Measurements from ENCODE around the gene PEX10. TPM values are rescaled to one million over a fixed set of nuclear protein-coding genes. Genes with fewer than 3 reads are reported as not detected.

Gene PEX10
- total and polyA plus RNA-seq, 2 of the 8 experiments (the other 6 are each of a cell fraction or from before 2014, with no cell fraction given) = 24.3 to 26.9 TPM

- TF ChIP-seq EP300 (IDR thresholded peaks at IDR 0.05; ENCODE audit: borderline replicate concordance in 1 of 2, low read depth in 2 of 2, low read length in 2 of 2) = no peak
- TF ChIP-seq JUN (IDR thresholded peaks at IDR 0.05; ENCODE audit: low read depth, low read length) = no peak
- no peak for TF ChIP-seq ASH2L (IDR thresholded peaks at IDR 0.05; ENCODE audit: low read length)
- no peak for TF ChIP-seq TCF12 (IDR thresholded peaks at IDR 0.05; ENCODE audit: low read depth, low read length)
- TF ChIP-seq NANOG (IDR thresholded peaks at IDR 0.05; ENCODE audit: insufficient read depth, low read depth, low read length, poor library complexity, severe bottlenecking) = no peak
- no peak for TF ChIP-seq YY1 (IDR thresholded peaks at IDR 0.05; ENCODE audit: low read depth, low read length)
- no peak for TF ChIP-seq CREB1 (IDR thresholded peaks at IDR 0.05)
- TF ChIP-seq CHD7 (IDR thresholded peaks at IDR 0.05; ENCODE audit: insufficient replicate concordance, low read length) = no peak
Measured at GRCh38 chr1:2431103-2431502, 18.7 kb upstream of the PEX10 start (continued).

All from H1 (cell line).